ENCODE data around the gene C6orf120. TPM values are rescaled to one million over a fixed set of nuclear protein-coding genes. Genes with fewer than 3 reads are reported as not detected.

C6orf120 gene
- total and polyA plus RNA-seq, 2 of the 13 experiments (the other 11 are each of a cell fraction or from before 2014, with no cell fraction given), result 21.7 to 29.9 TPM

- TF ChIP-seq ZNF580 (CRISPR knock-in tag; IDR thresholded peaks at IDR 0.05; ENCODE audit: borderline replicate concordance, low read depth) (no peak), SNAPC2 (CRISPR knock-in tag; IDR thresholded peaks at IDR 0.05) (0 out of 2 replicates have a peak, but pooled peaks have one; percentile 42), ZNF704 (CRISPR knock-in tag; IDR thresholded peaks at IDR 0.05; ENCODE audit: borderline replicate concordance) (no peak), IRX3 (CRISPR knock-in tag; IDR thresholded peaks at IDR 0.05; ENCODE audit: borderline replicate concordance, low read depth) (peak; percentile 93; the same call in 1 of the 2 replicates), CHCHD3 (CRISPR knock-in tag; IDR thresholded peaks at IDR 0.05) (no peak), ELF1 (CRISPR knock-in tag; IDR thresholded peaks at IDR 0.05) (0 out of 2 replicates have a peak, but pooled peaks have one; percentile 1), MBNL3 (CRISPR knock-in tag; conservative IDR thresholded peaks at IDR 0.05) (0 out of 2 replicates have a peak, but pooled peaks have one; percentile 13), ZFP62 (CRISPR knock-in tag; IDR thresholded peaks at IDR 0.05) (no peak), CEBPB (IDR thresholded peaks at IDR 0.05; ENCODE audit: borderline replicate concordance, low read depth, low read length) (no peak), ATF3 (CRISPR knock-in tag; IDR thresholded peaks at IDR 0.05) (peak; percentile 4; the same call in 1 of the 2 replicates), TARDBP (CRISPR knock-in tag; IDR thresholded peaks at IDR 0.05) (peak; percentile 54), ZMAT5 (CRISPR knock-in tag; IDR thresholded peaks at IDR 0.05; ENCODE audit: borderline replicate concordance, low read depth) (0 out of 2 replicates have a peak, but pooled peaks have one; percentile 11), IRF2 (CRISPR knock-in tag; IDR thresholded peaks at IDR 0.05) (peak; percentile 35; the same call in 1 of the 2 replicates), ZNF232 (CRISPR knock-in tag; IDR thresholded peaks at IDR 0.05; ENCODE audit: borderline replicate concordance) (peak; percentile 66; the same call in 1 of the 2 replicates), RBAK (CRISPR knock-in tag; IDR thresholded peaks at IDR 0.05) (no peak), ZNF781 (CRISPR knock-in tag; IDR thresholded peaks at IDR 0.05; ENCODE audit: borderline replicate concordance, not compliant biosample characterization) (peak; percentile 76), SCMH1 (CRISPR knock-in tag; IDR thresholded peaks at IDR 0.05; ENCODE audit: borderline replicate concordance) (no peak), POLR2AphosphoS5 (IDR thresholded peaks at IDR 0.05; ENCODE audit: low read depth, low read length) (peak; percentile 54), ZNF792 (CRISPR knock-in tag; IDR thresholded peaks at IDR 0.05) (0 out of 2 replicates have a peak, but pooled peaks have one; percentile 45), TAF15 (IDR thresholded peaks at IDR 0.05; ENCODE audit: low read depth, low read length, poor library complexity, severe bottlenecking) (peak; percentile 5)
- TF ChIP-seq, protein P1, sequence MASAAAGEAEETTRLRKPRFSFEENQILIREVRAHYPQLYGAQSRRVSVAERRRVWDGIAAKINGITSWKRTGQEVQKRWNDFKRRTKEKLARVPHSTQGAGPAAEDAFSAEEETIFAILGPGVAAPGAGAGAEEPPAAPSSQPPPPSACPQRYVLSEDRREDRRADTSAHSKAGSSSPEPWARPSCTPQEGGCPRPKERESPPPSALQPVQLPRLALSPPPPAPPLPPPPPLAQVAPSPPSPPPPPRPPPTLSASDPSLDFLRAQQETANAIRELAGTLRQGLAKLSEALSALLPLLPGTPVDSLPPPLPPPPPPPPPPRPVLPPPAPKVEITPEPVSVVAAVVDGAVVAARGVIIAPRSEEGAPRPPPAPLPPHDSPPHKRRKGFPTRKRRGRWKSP (CRISPR knock-in tag; IDR thresholded peaks at IDR 0.05), result peak; percentile 21; the same call in 1 of the 2 replicates
- TF ChIP-seq, protein P2, sequence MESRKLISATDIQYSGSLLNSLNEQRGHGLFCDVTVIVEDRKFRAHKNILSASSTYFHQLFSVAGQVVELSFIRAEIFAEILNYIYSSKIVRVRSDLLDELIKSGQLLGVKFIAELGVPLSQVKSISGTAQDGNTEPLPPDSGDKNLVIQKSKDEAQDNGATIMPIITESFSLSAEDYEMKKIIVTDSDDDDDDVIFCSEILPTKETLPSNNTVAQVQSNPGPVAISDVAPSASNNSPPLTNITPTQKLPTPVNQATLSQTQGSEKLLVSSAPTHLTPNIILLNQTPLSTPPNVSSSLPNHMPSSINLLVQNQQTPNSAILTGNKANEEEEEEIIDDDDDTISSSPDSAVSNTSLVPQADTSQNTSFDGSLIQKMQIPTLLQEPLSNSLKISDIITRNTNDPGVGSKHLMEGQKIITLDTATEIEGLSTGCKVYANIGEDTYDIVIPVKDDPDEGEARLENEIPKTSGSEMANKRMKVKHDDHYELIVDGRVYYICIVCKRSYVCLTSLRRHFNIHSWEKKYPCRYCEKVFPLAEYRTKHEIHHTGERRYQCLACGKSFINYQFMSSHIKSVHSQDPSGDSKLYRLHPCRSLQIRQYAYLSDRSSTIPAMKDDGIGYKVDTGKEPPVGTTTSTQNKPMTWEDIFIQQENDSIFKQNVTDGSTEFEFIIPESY (CRISPR knock-in tag; IDR thresholded peaks at IDR 0.05), result peak; percentile 15; the same call in 1 of the 2 replicates
- TF ChIP-seq, protein P3, sequence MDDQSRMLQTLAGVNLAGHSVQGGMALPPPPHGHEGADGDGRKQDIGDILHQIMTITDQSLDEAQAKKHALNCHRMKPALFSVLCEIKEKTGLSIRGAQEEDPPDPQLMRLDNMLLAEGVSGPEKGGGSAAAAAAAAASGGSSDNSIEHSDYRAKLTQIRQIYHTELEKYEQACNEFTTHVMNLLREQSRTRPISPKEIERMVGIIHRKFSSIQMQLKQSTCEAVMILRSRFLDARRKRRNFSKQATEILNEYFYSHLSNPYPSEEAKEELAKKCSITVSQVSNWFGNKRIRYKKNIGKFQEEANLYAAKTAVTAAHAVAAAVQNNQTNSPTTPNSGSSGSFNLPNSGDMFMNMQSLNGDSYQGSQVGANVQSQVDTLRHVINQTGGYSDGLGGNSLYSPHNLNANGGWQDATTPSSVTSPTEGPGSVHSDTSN (CRISPR knock-in tag; IDR thresholded peaks at IDR 0.05; ENCODE audit: borderline replicate concordance), result no peak
Observed at GRCh38 chr6:169702840-169703246, 917 bp downstream of the C6orf120 start (continued).
